SK-N-DZ (cell line): ENCODE measurements around the gene TMA7B.
A peak's percentile ranks its signal among the peaks of the same experiment; 100 is the strongest.

Source experiments
- DNase-seq: peaks from one replicate; pipeline ENCODE4 v3.0.0-alpha.2; 2015; ENCODE audit warnings: low spot score

The TMA7B gene

DNA sequence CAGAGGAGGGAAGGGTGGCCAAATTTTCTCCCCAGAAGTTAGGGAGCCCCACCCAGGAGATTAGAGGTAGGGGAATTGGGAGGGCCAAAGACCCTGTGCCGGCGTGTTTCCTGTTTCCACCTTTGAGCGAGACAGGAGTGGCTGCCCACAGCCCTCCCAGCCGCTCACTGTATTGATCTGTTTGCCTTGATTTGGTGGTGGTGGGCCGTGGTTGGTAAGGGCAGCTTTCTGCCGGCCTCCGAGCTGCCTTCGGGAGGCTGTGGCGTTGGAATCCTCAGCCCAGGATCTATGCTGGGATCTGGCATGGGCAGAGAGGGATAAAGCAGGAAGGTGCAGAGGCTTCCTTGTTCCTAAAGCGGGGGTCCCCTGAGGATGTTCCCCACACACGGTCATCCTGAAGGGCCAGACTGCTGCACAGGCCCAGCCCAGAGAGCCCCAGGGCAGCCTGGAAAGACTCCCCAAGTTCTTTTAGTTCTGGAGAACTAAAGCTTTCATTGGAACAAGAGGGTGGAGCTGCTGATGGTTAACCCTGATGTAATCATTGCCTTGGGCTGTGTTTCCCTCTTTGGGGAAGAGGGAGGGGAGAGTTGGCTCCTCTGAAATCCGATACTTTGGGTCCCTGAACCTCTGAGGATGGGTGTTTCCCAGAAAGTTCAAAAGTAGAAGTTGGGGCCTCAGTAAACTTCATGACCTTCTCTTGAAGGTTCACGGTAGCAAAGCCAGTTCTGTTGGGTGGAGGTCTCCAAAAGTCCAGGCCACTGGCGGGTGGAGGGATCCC is 41.8 kb downstream of the TMA7B start:
- no peak for DNase-seq

DNA sequence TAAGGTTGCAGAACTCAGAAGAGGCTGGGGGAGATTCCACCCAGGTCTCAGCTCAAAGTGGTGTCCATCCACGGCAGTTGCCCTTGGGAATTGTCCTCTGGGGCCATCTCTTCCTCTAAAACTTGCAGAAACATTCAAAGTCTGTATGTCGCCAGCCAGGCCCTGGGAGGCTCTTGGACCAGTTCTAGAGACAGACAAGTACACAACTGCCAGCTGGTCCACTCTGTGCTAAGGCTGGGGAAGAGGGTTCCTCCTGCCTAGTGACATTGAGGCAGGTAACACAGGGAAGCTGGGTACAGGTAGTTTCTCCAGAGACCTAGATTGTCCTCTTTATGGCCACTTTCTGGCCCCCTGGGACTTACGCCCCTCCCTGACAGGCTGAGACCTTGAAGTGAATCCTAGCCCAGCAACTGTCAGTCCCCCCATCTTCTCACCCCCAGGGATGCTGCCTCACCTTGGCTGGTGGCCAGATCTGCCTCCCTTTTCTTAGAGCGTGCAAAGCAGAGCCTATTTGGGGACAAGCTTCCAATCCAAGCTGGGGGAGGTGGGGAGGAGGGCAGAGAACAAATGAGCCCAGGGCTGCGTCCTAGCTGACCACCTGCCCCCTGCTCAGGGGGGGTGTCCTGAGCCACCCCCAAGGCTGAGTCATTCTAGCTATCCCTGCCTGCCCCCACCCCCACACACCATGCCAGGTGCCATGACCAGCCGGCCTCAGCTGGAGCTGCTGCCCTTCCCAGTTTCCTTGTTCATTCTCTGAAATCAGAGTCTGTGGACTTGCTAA is 42.9 kb downstream of the TMA7B start:
- DNase-seq: no peak

DNA sequence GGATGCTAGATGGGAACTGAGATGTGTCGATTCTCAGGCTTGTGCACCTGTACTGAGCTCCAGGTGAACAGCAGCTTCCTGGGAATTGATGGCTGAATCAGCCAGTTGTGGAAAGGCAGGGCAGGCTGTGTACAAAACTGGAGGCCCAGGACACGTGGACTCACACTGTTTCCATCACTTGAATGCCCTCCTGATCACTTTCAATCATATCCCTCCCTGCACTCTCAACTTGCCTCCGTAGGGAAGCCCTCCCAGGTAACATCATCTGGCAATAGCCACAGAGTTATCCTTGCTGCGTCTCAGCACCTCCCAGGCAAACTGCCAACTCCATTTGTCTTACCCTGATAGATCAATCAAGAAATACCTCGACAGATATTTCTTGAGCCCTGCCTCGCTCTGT is 44.6 kb downstream of the TMA7B start:
- DNase-seq: no peak

DNA sequence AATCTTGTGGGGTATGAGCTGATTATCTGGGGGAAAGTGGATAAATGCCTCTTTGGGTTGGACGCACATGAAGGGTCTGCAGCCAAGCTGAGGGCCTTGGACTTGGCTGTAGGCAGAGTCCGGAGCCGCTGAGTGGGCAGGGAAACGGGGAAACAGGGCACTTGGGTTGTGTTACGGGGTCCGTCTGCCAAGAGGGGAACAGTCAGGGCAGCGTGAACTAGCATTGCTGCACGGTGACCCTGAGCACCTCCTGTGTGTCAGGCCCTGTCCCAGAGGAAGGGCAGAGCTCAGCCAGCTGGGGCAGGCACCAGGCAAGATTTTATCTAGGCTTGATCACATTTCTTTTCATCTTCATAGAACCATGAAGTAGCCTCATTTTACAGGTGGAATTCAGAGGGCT is 46.4 kb downstream of the TMA7B start:
- peak; percentile 44 for DNase-seq

DNA sequence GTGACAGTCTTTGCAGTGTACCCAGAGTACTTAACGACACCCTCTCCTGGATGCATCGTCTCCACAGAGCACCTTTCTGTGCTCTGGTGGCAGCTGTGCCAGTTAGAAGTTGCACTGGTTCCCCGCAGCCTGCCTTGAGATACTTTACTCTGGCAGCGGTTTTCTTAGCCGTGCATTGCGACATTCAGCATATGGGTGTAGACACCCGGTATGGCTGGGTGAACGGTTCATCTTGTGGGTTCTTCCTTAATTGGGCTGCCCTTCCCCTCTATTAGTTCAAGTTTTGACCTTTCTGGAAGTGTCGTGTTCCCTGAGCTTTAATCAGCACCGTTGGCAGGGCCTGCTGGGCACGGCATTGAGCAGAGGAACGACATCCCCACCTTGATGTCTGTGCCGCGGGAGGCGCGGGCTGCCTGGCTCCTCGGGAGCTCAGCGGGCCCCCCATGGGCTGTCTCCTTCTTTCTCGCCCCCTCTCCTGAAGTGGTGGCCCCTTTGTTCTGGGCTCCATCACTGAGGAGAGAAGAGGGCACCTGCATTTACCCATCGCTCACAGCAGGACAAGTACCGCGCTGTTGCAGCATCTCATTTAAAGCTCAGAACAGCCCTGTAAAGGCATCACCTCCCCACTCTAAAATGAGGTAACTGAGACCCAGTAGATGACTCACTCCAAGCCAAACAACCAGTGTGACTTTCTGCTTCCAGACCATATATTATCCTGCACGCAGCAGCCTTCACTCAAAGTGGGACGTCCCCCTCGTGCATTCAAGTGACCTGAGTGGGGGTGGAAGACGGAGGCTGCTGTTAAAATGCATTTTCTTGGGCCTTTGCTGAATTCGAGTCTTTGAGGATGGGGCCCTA is 47.9 kb downstream of the TMA7B start:
- DNase-seq: no peak

DNA sequence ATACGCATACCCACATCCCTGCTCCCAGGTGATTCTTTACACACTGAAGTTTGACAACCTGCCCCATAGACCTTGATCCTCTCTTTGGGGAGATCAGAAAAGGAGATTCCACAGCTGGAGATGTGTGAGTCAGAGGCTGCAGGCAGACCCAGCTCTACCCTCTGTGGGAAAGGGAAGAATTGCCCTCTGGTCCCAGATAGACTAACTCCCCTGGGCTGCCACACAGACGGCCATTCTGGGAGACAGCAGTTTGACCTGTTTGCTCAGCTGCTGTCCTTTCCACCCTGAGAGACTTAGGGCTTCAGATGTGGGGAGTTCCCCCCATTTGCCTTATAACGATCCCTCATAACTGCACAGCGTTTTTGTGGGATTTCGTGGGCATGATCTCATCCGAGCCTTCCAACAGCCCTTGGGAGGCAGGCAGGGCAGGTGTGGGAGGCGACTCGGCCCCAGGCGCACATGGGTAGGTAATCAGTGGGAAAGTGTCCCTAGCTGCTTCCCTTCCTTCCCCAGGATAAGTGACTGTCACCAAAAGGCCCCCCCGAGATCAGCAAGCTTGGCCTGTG is 48.6 kb downstream of the TMA7B start:
- DNase-seq: no peak

DNA sequence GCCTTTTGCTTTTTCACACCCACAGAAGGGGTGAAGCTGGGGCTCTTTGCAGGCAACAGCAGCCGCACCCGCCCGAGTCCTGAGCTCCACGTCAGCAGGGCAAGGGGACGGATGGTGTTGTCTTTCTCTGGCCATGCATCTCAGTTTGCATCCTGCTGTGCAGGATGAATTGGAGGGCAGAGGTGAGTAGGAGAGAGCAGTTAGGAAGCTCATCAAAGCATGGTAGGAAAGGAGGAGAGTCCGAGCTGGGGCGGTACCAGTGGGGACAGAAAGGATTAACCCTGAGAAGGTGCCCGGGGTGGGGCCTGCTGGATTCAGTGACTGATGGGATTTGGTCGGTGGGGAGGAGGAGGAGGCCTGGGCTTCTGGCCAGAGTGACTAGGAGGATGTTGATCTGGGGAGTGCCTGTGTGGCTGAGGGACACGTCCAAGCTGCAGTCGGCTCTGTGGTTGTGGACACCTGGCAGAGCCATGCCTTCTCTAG is 49.1 kb downstream of the TMA7B start:
- no peak for DNase-seq

DNA sequence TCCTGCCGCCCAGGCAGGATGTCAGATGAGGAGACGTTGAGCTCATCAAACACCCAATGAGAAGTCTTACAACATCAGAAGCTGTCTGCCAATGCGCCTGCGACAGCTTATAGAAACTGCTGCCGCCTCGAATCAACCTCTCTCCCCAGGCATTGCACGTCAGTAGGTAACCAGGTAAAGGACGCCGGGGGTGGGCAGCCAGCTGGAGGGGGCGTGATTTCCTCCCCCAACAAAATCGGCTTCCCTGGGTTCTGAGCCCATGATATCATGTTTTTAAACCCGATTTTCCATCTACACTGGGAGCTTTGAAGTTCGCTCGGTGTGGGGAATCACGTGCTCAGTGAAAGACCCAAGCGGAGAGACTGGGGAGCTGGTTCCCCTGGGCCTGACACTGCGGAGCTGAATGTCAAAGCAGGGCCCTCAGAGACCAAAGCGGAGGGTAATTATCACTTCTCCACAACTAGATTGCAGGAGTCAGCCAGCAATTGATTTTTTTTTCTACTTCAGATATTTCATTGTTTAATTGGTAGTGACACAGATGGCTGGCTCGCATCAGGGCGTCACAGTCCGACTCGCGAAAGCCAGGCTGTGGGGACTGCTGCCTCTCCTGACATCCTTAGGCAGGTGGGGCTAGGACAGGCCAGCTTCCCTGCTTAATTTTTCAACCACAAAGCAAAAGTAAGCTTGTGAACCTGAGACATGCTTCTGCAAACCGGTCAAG is 49.9 kb downstream of the TMA7B start:
- DNase-seq: no peak

DNA sequence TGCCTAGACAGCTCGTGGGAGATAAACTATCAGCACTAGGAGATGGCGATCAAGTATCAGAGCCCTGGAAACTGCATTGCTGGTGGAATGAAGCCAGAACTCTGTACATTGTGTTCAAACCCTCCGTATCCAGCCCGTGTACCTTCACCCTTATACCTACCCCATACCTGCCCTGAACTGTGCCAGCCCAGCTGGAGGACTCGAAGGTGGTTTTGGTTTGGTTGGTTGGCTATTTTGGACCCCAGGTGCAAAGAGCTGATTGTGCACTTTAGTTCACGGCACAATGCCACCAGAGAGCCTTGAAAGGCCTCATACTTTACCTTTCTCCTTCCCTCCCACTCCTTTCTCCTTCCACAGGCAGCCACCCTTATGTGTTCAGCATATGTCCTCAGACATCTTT is 50.5 kb downstream of the TMA7B start:
- DNase-seq: no peak
